ENCODE results near the gene NUTF2. TPM values are rescaled to one million over a fixed set of nuclear protein-coding genes. Genes with fewer than 3 reads are reported as not detected.
"Not testable (repeated sequence)": the region's sequence is repeated elsewhere in the genome, so short reads cannot be mapped to it uniquely, and the experiment has no call there.

The NUTF2 gene
- total RNA-seq, 1 donor from 2014 or later = 121 TPM

DNA sequence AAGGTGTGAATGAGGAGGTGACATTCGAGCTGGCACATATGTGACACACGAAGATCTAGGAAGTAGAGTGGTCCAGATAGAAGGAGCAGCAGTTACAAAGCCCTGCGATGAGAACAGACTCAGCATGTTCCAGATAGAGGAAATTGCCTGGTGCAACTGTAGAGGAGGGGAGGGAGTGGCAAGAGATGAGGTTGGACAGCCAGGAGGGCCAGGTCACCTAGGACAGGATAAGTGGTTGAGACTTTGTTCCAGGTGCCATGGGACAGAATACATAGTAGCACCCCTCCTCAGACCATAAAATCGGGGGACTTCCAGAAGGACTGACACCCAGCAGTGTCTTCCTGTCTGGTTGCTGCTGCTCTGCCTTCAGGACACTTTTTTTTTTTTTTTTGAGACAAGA is 11.8 kb downstream of the NUTF2 start:
- TF ChIP-seq, protein P1, sequence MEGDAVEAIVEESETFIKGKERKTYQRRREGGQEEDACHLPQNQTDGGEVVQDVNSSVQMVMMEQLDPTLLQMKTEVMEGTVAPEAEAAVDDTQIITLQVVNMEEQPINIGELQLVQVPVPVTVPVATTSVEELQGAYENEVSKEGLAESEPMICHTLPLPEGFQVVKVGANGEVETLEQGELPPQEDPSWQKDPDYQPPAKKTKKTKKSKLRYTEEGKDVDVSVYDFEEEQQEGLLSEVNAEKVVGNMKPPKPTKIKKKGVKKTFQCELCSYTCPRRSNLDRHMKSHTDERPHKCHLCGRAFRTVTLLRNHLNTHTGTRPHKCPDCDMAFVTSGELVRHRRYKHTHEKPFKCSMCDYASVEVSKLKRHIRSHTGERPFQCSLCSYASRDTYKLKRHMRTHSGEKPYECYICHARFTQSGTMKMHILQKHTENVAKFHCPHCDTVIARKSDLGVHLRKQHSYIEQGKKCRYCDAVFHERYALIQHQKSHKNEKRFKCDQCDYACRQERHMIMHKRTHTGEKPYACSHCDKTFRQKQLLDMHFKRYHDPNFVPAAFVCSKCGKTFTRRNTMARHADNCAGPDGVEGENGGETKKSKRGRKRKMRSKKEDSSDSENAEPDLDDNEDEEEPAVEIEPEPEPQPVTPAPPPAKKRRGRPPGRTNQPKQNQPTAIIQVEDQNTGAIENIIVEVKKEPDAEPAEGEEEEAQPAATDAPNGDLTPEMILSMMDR (IDR thresholded peaks at IDR 0.05) = no peak
- Mint-ChIP-seq H3K4me3 (ENCODE audit: unreplicated experiment) (no peak overlapping the region), H3K4me1 (ENCODE audit: unreplicated experiment) (peaks cover 47% of the 10 kb centered on the region), H3K36me3 (ENCODE audit: unreplicated experiment) (peaks cover 6% of the 10 kb centered on the region), H3K9me3 (ENCODE audit: unreplicated experiment) (no peaks in the 10 kb centered on the region), H3K27me3 (ENCODE audit: unreplicated experiment) (no peaks in the 10 kb centered on the region), H3K27ac (ENCODE audit: unreplicated experiment) (peak overlapping the region; percentile 87)
- no peak for DNase-seq (ENCODE audit: extremely low spot score, unreplicated experiment)

DNA sequence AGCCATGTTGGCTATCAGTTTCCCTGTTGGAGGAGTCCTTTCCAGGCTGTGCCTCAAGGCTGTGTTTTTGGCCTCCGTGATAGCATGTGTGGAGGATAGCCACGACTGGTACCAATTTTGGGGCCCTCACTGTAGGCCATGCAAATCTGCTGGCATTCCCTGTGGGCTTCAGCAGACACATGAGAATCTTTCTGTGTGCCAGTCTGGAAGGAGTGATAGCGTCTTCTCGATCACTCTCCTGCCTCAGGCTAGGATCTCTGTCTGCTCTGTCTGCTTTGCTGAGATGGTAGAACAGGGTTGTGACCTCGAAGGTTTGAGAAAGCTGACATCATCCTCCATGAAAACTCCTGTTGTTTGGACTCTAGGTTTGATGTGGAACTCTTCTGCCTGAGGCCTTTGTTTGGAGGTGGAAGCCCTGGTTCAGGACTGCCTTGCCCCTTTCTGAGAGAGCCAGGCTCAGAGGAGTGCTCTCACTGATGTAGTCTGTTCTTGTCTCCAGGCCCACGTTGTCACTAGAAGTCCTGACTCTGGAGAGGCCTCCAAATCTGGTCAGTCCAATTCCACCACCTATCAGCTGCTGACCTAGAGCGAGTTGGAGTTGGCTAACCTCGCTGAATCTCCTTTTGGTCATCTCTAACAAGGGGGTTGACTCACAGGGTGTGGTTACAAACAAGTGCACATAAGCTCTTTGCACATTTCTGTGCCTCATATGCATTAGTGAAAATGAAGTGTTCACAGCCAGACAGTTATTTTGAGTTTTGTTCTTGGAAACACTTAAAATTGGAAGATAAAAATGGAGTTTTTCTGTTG is 14.1 kb downstream of the NUTF2 start:
- no peak overlapping the region for H3K4me3 Mint-ChIP-seq (ENCODE audit: unreplicated experiment)
- DNase-seq (ENCODE audit: extremely low spot score, unreplicated experiment) = no peak
- peaks cover 41% of the 10 kb centered on the region for H3K4me1 Mint-ChIP-seq (ENCODE audit: unreplicated experiment)

DNA sequence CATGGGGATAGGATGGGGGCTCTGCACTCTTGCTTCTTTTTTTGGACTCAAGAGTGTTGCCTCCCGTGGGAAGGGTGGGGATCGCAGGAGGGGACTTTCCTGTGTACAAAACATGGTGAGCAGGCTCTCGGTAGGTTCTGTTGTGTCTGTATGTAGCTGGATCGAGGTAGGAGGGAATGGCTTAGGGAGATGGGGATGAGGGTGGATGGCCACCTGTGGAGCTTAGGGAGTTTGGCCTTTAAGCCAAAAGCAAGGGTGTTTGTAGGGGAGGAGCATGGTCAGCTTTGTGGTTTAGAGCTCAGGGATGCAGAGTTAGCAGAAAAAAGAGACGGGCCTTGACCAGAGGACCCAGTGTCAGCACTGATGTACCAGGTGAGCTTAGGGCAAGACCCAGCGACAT is 15.1 kb downstream of the NUTF2 start:
- no peak overlapping the region for H3K4me3 Mint-ChIP-seq (ENCODE audit: unreplicated experiment)
- H3K4me1 Mint-ChIP-seq (ENCODE audit: unreplicated experiment) = peaks cover 38% of the 10 kb centered on the region
- H3K36me3 Mint-ChIP-seq (ENCODE audit: unreplicated experiment) = peaks cover 12% of the 10 kb centered on the region

More for the DNA sequence above, 14.1 kb downstream of the NUTF2 start:
- Mint-ChIP-seq H3K27ac (ENCODE audit: unreplicated experiment) (peak overlapping the region; percentile 64), H3K9me3 (ENCODE audit: unreplicated experiment) (no peaks in the 10 kb centered on the region), H3K36me3 (ENCODE audit: unreplicated experiment) (peaks cover 9% of the 10 kb centered on the region), H3K27me3 (ENCODE audit: unreplicated experiment) (no peaks in the 10 kb centered on the region)
- TF ChIP-seq, protein P1 (IDR thresholded peaks at IDR 0.05) = no peak

DNA sequence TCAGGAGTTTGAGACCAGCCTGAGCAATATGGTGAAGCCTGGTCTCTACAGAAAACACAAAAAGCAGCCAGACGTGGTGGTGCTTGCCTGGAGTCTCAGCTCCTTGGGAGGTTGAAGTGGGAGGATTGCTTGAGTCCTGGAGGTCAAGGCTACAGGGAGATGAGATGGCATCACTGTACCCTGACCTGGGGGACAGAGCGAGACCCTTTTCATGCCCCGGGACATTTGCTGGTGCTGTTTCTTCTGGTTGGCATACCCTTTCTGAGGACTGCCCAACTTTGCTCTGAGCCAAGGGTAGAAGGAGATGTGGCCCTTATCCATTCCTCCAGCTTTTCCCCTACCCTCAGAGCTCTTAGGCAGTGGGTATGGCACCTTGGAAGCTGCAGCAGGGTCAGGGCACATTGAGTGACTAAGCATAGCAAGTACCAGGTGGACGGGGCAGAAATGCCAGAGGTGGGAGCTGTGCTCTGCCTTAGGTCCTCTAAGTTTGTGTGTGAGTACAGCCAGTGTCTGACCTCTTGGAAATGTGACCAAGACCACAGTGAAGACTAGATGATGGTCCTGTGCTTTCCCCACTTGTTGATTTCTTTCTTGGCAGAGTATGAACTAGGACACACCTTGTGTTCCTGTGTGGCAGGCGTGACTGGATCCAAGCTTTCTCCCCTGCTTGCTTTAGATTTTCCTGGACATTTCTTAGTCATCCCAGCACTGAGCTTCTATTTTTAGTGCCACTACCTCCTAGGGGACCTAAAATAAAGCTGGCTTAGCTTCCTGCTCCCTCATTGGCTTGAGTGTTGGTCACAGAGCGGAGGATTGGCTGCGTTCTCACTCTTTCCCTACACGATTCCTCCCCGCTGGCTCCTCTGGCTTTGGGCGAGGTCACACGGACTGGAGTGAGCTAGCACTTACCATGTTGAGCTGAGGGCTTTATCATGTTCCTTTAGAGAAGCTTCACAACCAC is 16.2 kb downstream of the NUTF2 start:
- H3K27me3 Mint-ChIP-seq (ENCODE audit: unreplicated experiment) = no peaks in the 10 kb centered on the region
- TF ChIP-seq, protein P1 (IDR thresholded peaks at IDR 0.05) = no peak
- peaks cover 12% of the 10 kb centered on the region for H3K36me3 Mint-ChIP-seq (ENCODE audit: unreplicated experiment)
- no peaks in the 10 kb centered on the region for H3K9me3 Mint-ChIP-seq (ENCODE audit: unreplicated experiment)
- H3K4me1 Mint-ChIP-seq (ENCODE audit: unreplicated experiment) = peaks cover 28% of the 10 kb centered on the region
- H3K27ac Mint-ChIP-seq (ENCODE audit: unreplicated experiment) = peak overlapping the region; percentile 68
- DNase-seq (ENCODE audit: extremely low spot score, unreplicated experiment) = no peak
- H3K4me3 Mint-ChIP-seq (ENCODE audit: unreplicated experiment) = peak overlapping the region; percentile 9

More for the DNA sequence above, 15.1 kb downstream of the NUTF2 start:
- TF ChIP-seq, protein P1 (IDR thresholded peaks at IDR 0.05) = no peak
- H3K27ac Mint-ChIP-seq (ENCODE audit: unreplicated experiment) = peak overlapping the region; percentile 68
- no peak for DNase-seq (ENCODE audit: extremely low spot score, unreplicated experiment)
- no peaks in the 10 kb centered on the region for H3K9me3 Mint-ChIP-seq (ENCODE audit: unreplicated experiment)
- H3K27me3 Mint-ChIP-seq (ENCODE audit: unreplicated experiment) = no peaks in the 10 kb centered on the region

DNA sequence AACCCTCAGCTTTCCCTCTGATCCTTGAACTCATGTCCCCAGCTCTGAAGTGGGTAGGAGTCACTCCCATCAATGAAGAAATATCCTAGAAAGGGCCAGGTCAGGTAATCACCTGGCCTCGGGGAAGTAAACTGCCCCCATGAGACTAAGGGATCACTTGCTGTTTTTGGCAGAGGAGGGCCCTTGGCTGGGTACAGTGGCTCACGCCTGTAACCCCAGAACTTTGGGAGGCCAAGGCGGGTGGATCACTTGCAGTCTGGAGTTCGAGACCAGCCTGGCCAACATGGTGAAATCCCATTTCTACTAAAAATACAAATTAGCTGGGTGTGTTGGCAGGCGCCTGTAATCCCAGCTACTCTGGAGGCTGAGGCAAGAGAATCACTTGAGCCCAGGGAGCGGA is 17.3 kb downstream of the NUTF2 start:
- DNase-seq (ENCODE audit: extremely low spot score, unreplicated experiment); H3K4me3 Mint-ChIP-seq (ENCODE audit: unreplicated experiment); H3K27me3 Mint-ChIP-seq (ENCODE audit: unreplicated experiment); H3K9me3 Mint-ChIP-seq (ENCODE audit: unreplicated experiment): not testable (repeated sequence)
- peaks cover 26% of the 10 kb centered on the region for H3K4me1 Mint-ChIP-seq (ENCODE audit: unreplicated experiment)
- peak overlapping the region; percentile 62 for H3K27ac Mint-ChIP-seq (ENCODE audit: unreplicated experiment)
- H3K36me3 Mint-ChIP-seq (ENCODE audit: unreplicated experiment) = peaks cover 14% of the 10 kb centered on the region

All from osteocyte (in vitro differentiated cells).